A549 (cell line): ENCODE measurements around the gene EVX2.
A peak's percentile ranks its signal among the peaks of the same experiment; 100 is the strongest.

Experiments used
- EHMT2 ChIP-seq: fragments of 200-600 bp; sonication (generic); IDR thresholded peaks from 2 replicates; pipeline ENCODE4 v1.6.1; 2016; ENCODE audit warnings: antibody characterized with exemption, low read depth, mild to moderate bottlenecking, moderate library complexity
- GATA3 ChIP-seq: IDR thresholded peaks from 2 replicates; pipeline ENCODE4 v1.6.1; 2012; ENCODE audit warnings: borderline replicate concordance
- JUN ChIP-seq, 2 experiments: fragments of >200 bp; sonication (Bioruptor Twin); formaldehyde crosslinking; IDR thresholded peaks; 2 replicates in 1 of 2; 3 replicates in 1 of 2; pipeline ENCODE4 v1.6.1; 2016 to 2017
- POLR2A ChIP-seq: IDR thresholded peaks from 2 replicates; pipeline ENCODE4 v1.6.1; 2012; ENCODE audit warnings: mild to moderate bottlenecking, low read length
- ZNF302 ChIP-seq: fragments of 250-450 bp; sonication (Bioruptor Pico); IDR thresholded peaks from 2 replicates; pipeline ENCODE4 v1.9.0; 2021; ENCODE audit warnings: inconsistent platforms, mild to moderate bottlenecking, moderate library complexity
- TF ChIP-seq, protein P1 (sequence below): fragments of 450-650 bp; IDR thresholded peaks from 2 replicates; pipeline ENCODE4 v1.6.1; 2014; ENCODE audit warnings: antibody characterized with exemption
- TF ChIP-seq, protein P2 (sequence below): fragments of >200 bp; sonication (Bioruptor Twin); formaldehyde crosslinking; IDR thresholded peaks from 3 replicates; pipeline ENCODE4 v1.5.1; 2016

DNA sequence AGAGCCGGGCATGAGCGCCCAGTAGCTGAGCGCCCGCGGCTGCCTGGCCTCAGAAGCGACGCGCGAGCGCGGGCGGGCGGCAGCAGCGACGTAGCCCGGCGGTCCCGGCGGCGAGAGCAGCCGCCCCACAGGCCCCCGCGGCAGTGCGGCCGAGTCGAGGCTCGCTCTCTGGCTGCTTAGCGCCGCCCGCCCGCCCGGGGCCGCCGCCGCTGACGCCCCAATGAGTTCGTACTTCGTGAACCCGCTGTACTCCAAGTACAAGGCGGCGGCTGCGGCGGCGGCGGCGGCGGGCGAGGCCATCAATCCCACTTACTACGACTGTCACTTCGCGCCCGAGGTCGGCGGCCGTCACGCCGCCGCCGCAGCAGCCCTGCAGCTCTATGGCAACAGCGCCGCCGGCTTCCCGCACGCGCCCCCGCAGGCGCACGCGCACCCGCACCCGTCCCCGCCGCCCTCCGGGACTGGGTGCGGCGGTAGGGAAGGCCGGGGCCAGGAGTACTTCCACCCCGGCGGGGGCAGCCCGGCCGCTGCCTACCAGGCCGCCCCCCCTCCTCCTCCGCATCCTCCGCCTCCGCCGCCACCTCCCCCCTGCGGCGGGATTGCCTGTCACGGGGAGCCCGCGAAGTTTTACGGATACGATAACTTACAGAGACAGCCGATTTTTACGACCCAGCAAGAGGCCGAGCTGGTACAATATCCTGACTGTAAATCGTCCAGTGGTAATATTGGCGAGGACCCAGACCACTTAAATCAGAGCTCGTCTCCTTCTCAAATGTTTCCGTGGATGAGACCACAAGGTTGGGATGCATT lies 46.6 kb upstream of the EVX2 start:
- peak in 1 of 2 experiments; percentile 30; a peak in 1 of 5 replicates for TF ChIP-seq JUN (IDR thresholded peaks at IDR 0.05)
- TF ChIP-seq EHMT2 = no peak
- TF ChIP-seq ZNF302 (CRISPR knock-in tag) = no peak
- no peak for TF ChIP-seq GATA3
- TF ChIP-seq, protein P1, sequence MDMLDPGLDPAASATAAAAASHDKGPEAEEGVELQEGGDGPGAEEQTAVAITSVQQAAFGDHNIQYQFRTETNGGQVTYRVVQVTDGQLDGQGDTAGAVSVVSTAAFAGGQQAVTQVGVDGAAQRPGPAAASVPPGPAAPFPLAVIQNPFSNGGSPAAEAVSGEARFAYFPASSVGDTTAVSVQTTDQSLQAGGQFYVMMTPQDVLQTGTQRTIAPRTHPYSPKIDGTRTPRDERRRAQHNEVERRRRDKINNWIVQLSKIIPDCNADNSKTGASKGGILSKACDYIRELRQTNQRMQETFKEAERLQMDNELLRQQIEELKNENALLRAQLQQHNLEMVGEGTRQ = no peak
- TF ChIP-seq, protein P2, sequence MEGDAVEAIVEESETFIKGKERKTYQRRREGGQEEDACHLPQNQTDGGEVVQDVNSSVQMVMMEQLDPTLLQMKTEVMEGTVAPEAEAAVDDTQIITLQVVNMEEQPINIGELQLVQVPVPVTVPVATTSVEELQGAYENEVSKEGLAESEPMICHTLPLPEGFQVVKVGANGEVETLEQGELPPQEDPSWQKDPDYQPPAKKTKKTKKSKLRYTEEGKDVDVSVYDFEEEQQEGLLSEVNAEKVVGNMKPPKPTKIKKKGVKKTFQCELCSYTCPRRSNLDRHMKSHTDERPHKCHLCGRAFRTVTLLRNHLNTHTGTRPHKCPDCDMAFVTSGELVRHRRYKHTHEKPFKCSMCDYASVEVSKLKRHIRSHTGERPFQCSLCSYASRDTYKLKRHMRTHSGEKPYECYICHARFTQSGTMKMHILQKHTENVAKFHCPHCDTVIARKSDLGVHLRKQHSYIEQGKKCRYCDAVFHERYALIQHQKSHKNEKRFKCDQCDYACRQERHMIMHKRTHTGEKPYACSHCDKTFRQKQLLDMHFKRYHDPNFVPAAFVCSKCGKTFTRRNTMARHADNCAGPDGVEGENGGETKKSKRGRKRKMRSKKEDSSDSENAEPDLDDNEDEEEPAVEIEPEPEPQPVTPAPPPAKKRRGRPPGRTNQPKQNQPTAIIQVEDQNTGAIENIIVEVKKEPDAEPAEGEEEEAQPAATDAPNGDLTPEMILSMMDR = peak; percentile 11; the same call in 2 of the 3 replicates
- no peak for TF ChIP-seq POLR2A
